OCI-LY7 (cell line): ENCODE measurements around the gene ST14.

ENCODE experiments used
- CTCF ChIP-seq: fragments of 200-600 bp; sonication (generic); conservative IDR thresholded peaks from 2 replicates; pipeline ENCODE4 v1.5.1; 2014; ENCODE audit warnings: mild to moderate bottlenecking, antibody characterized with exemption, low read length, moderate library complexity, mixed read lengths
- EZH2phosphoT487 ChIP-seq: fragments of 200-600 bp; sonication (generic); IDR thresholded peaks from 2 replicates; pipeline ENCODE4 v1.6.1; 2018; ENCODE audit warnings: low read depth, borderline replicate concordance, mild to moderate bottlenecking, mixed run types, antibody characterized with exemption, low read length, moderate library complexity, mixed read lengths

DNA sequence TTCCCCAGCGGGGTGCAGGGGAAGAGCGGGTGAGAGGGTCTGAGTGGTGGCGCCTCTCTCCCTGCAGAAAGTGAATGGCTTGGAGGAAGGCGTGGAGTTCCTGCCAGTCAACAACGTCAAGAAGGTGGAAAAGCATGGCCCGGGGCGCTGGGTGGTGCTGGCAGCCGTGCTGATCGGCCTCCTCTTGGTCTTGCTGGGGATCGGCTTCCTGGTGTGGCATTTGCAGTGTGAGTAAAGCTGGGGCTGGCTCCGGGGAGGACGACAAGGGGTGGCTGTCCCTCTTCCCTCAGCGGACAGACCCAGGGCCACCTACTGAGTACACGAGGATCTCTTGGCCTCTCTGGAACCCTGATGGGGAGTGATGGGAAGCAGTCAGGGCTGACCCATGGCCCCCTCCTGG is 28.5 kb downstream of the ST14 start:
- no peak for TF ChIP-seq CTCF
- no peak for TF ChIP-seq EZH2phosphoT487
